Measurements from ENCODE around the gene RBMS1.

RBMS1 gene

DNA sequence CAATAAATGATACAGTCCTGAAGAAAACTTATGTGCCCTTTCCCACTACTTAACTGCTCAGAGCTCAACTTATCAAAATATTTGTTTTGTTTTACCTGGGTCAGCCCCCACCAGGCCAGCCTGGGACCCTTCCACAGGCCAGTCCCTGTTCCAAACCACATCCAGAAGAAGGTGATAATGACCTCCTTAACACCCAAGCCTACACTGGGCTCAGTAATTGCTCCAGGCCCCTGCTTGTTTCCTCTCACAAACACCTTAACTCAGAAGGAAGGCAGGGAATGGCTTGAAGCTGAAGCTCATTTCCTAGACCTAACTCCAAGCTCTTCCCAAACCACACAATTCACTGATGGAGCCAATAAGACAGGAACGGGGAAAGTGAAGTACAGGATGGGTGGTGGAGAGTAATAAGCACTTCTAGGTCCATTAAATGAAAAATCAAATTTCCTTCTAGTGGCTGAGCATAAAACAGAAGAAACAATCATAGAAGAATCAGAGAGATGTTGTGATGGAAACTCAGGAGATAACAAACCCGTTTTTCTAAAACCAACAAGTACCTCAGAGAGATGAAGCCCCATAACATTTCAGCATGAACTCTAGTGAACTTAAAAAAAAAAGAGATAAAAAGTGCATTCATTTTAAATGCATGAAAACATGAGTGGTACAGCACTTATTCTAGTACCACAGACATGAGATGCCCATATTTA, 160.1 kb downstream of the RBMS1 start:
- TF ChIP-seq, protein P1, sequence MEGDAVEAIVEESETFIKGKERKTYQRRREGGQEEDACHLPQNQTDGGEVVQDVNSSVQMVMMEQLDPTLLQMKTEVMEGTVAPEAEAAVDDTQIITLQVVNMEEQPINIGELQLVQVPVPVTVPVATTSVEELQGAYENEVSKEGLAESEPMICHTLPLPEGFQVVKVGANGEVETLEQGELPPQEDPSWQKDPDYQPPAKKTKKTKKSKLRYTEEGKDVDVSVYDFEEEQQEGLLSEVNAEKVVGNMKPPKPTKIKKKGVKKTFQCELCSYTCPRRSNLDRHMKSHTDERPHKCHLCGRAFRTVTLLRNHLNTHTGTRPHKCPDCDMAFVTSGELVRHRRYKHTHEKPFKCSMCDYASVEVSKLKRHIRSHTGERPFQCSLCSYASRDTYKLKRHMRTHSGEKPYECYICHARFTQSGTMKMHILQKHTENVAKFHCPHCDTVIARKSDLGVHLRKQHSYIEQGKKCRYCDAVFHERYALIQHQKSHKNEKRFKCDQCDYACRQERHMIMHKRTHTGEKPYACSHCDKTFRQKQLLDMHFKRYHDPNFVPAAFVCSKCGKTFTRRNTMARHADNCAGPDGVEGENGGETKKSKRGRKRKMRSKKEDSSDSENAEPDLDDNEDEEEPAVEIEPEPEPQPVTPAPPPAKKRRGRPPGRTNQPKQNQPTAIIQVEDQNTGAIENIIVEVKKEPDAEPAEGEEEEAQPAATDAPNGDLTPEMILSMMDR (IDR thresholded peaks at IDR 0.05; ENCODE audit: extremely low read depth, insufficient read depth, missing control alignments): no peak
- no peak for DNase-seq (ENCODE audit: low spot score)
- in situ Hi-C loops (cut with MboI; ENCODE audit: low pct_unique_long_range_greater_than_20kb, low sequenced_read_pairs, unreplicated experiment): no loop called here

DNA sequence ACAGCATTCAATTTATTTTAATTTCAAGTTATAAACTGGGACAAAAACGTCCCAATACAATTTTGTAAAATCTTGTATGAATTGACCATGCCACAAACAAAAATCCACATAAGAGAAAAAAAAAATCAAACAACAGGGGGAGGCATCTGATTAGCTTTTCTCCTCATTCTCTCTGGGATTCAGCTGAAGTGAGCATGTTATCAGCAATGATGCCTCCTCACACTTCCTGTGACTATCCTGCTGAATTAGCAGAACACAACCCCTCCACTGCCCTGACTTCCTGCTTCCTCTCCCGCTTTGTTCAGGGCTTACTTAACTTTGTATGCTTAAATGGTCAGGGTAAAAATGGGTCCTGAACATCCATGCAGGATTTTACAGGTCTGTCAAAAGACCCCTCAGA, 161.3 kb downstream of the RBMS1 start:
- TF ChIP-seq, protein P1 (IDR thresholded peaks at IDR 0.05; ENCODE audit: extremely low read depth, insufficient read depth, missing control alignments): no peak
- DNase-seq (ENCODE audit: low spot score): no peak
- in situ Hi-C loops (cut with MboI; ENCODE audit: low pct_unique_long_range_greater_than_20kb, low sequenced_read_pairs, unreplicated experiment): no loop called here

DNA sequence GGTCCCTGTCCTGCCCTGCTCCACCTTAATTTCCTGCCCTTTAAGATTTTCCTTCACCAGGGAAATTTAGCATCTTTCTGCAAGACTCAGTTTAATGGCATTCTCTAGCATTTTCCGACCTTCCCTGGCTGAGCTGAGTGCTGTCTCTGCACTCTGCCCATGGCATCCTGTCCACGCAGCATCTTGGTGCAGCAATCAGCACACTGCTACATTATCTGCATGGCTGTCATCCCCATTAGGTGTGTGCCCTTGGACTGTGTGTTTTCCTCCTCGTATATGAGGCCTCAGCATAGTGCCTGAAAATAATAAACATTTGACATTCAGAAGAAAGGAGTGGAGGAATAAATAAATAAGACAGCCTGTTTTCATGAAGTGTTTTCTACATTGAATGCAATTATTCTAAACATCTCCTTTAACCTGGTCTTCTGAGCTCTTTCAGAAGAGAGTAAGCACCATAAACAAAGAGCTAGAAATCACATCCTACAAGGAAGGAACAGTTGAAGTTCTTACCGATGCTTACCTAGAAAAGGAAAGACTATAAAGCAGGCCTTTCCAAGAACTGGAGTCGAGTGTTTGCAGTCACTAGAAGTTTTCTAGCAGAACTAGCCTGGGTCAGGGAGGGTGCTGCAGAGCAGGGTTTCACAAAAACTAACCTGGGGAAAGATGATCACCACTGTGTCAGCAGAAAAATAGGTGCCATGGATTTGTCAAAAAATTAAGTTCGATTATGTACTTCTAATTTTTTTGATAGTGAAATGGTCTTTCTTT, 162.2 kb downstream of the RBMS1 start:
- TF ChIP-seq, protein P1 (IDR thresholded peaks at IDR 0.05; ENCODE audit: extremely low read depth, insufficient read depth, missing control alignments): no peak
- no peak for DNase-seq (ENCODE audit: low spot score)
- in situ Hi-C loops (cut with MboI; ENCODE audit: low pct_unique_long_range_greater_than_20kb, low sequenced_read_pairs, unreplicated experiment): no loop called here

DNA sequence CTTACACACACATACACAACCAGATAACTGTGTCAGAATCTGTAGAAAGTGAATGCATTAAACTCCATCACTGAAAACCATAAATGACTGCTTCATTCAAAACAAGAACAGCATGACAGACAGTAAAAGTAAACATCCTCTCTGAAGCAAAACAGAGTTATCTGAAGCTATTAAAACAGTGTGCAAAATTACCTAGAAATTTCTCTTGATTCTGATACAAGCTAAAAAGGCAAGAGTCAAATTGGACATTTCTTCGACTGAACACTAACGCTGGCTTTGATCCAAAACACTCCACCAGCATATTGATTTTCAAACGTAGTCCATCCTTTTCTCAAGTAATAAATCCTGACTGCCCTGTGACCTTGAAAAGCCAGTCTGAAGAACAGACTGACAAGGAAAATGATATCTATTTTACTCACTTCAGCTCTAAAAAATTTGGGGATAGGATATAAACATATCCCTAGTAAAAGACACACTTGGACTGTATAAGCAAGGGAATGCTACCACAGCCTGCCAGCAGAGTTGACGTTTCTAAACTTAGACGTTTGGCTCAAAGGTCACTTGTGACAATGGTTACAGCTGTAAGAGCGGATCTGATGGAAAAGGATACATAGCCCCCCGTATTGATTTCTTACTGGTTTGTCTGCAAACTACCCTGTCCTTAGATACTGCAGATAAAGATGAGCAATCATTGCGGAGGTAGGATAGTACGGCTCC, 164.6 kb downstream of the RBMS1 start:
- in situ Hi-C loops (cut with MboI; ENCODE audit: low pct_unique_long_range_greater_than_20kb, low sequenced_read_pairs, unreplicated experiment): no loop called here
- DNase-seq (ENCODE audit: low spot score): no peak
- TF ChIP-seq, protein P1 (IDR thresholded peaks at IDR 0.05; ENCODE audit: extremely low read depth, insufficient read depth, missing control alignments): no peak

DNA sequence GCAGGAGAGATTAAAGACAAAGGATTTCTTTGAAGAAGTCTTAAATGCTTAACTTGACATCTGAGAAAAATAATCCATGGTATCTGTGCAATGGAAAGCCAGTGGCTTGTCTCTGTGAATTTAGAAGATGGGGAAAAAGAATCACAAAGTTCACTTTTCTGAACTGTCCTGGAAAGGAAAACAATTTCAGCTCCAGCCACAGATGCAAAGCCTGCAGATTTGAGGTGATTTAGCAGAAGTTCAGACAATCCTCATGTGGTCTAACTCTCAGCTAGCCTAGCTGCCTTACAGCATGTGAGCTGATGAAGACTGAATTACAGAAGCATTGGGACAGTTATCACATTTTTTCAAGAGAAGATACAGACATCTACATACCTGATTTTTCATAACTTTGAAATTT, 166.8 kb downstream of the RBMS1 start:
- in situ Hi-C loops (cut with MboI; ENCODE audit: low pct_unique_long_range_greater_than_20kb, low sequenced_read_pairs, unreplicated experiment): no loop called here
- no peak for DNase-seq (ENCODE audit: low spot score)
- TF ChIP-seq, protein P1 (IDR thresholded peaks at IDR 0.05; ENCODE audit: extremely low read depth, insufficient read depth, missing control alignments): no peak

DNA sequence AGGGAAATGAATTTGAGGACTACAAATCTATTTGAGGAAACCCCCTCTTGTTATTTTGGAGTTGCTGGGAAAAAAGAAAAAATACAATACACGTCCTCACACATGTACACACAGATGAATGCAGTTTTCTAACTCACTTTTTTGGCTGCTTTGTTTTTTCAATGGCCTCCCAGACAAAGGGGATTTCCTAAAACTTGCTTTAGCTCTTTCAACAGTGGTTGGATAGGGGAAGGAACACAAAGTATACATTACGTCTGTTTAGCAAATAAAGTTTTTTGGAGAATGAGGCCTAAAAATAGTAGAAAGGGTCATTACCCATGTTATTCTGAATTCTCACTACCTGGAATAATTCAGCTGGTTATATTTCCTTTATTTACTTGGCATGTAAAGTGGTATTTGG, 168.2 kb downstream of the RBMS1 start:
- in situ Hi-C loops (cut with MboI; ENCODE audit: low pct_unique_long_range_greater_than_20kb, low sequenced_read_pairs, unreplicated experiment): no loop called here
- TF ChIP-seq, protein P1 (IDR thresholded peaks at IDR 0.05; ENCODE audit: extremely low read depth, insufficient read depth, missing control alignments): no peak
- no peak for DNase-seq (ENCODE audit: low spot score)
